Glutamatergic neuron (in vitro differentiated cells): ENCODE results near the gene CEP350. TPM values are rescaled to one million over a fixed set of nuclear protein-coding genes. Genes with fewer than 3 reads are reported as not detected.

Experiments
- DNase-seq: peaks from one replicate; pipeline ENCODE4 v3.0.0; 2022
- H3K27ac Mint-ChIP-seq: one replicate; pipeline ENCODE4 v1.8.0; 2020; ENCODE audit warnings: mild to moderate bottlenecking, mixed read lengths, inconsistent platforms; ENCODE audit not compliant: unreplicated experiment
- H3K27me3 Mint-ChIP-seq: one replicate; pipeline ENCODE4 v1.8.0; 2020; ENCODE audit warnings: mild to moderate bottlenecking, moderate library complexity, mixed read lengths, inconsistent platforms; ENCODE audit not compliant: unreplicated experiment
- H3K36me3 Mint-ChIP-seq: one replicate; pipeline ENCODE4 v1.8.0; 2020; ENCODE audit warnings: mild to moderate bottlenecking, mixed read lengths, inconsistent platforms; ENCODE audit not compliant: unreplicated experiment
- H3K4me1 Mint-ChIP-seq: one replicate; pipeline ENCODE4 v1.8.0; 2020; ENCODE audit warnings: mild to moderate bottlenecking, low read depth, mixed read lengths, inconsistent platforms; ENCODE audit not compliant: unreplicated experiment
- H3K4me3 Mint-ChIP-seq: one replicate; pipeline ENCODE4 v1.8.0; 2020; ENCODE audit warnings: mild to moderate bottlenecking, mixed read lengths, inconsistent platforms; ENCODE audit not compliant: unreplicated experiment
- H3K9me3 Mint-ChIP-seq: one replicate; pipeline ENCODE4 v1.8.0; 2020; ENCODE audit warnings: mild to moderate bottlenecking, moderate library complexity, mixed read lengths, inconsistent platforms; ENCODE audit not compliant: unreplicated experiment
- CTCF ChIP-seq: fragments of 200-600 bp; sonication (generic); IDR thresholded peaks from one replicate; pipeline ENCODE4 v1.5.0; 2021; ENCODE audit not compliant: partially characterized antibody, unreplicated experiment
- total RNA-seq: library from RNA; stranded (reverse); fragmentation: NEBNext Ultra II Directional; extraction: Animal tissue kit (Norgen Biotek cat#: 25700); gene quantifications from one replicate; pipeline ENCODE4 v1.2.1, GENCODE V29; 2021; ENCODE audit not compliant: unreplicated experiment

Gene CEP350
- total RNA-seq, 1 donor from 2014 or later, result 36.6 TPM

- Mint-ChIP-seq H3K27me3 (no peaks in the 10 kb centered on the region), H3K9me3 (peaks cover 3% of the 10 kb centered on the region), H3K36me3 (no peaks in the 10 kb centered on the region)
These were observed 11.9 kb downstream of the CEP350 start for GRCh38 chr1:179966551-179966950.

GRCh38 chr1:179968284-179968993 is 13.8 kb downstream of the CEP350 start:
- Mint-ChIP-seq H3K36me3 (no peaks in the 10 kb centered on the region), H3K4me3 (no peak overlapping the region), H3K27ac (no peak overlapping the region), H3K4me1 (peaks cover 1% of the 10 kb centered on the region), H3K27me3 (no peaks in the 10 kb centered on the region), H3K9me3 (peaks cover 1% of the 10 kb centered on the region)
- TF ChIP-seq CTCF, result no peak
- no peak for DNase-seq

More at GRCh38 chr1:179966551-179966950, 11.9 kb downstream of the CEP350 start:
- Mint-ChIP-seq H3K4me3 (no peak overlapping the region), H3K27ac (no peak overlapping the region), H3K4me1 (peaks cover 1% of the 10 kb centered on the region)
- no peak for TF ChIP-seq CTCF
- DNase-seq, result no peak

- no peak overlapping the region for H3K4me3 Mint-ChIP-seq
- peaks cover 1% of the 10 kb centered on the region for H3K4me1 Mint-ChIP-seq
- no peak for DNase-seq
- H3K27me3 Mint-ChIP-seq, result no peaks in the 10 kb centered on the region
- no peak overlapping the region for H3K27ac Mint-ChIP-seq
- no peak for TF ChIP-seq CTCF
- H3K36me3 Mint-ChIP-seq, result no peaks in the 10 kb centered on the region
- peaks cover 1% of the 10 kb centered on the region for H3K9me3 Mint-ChIP-seq
These were observed 14.6 kb downstream of the CEP350 start for GRCh38 chr1:179968994-179969919.

- no peak overlapping the region for H3K4me3 Mint-ChIP-seq
- H3K27me3 Mint-ChIP-seq, result no peaks in the 10 kb centered on the region
- TF ChIP-seq CTCF, result no peak
- H3K4me1 Mint-ChIP-seq, result peaks cover 1% of the 10 kb centered on the region
- H3K27ac Mint-ChIP-seq, result no peak overlapping the region
- no peak for DNase-seq
- H3K36me3 Mint-ChIP-seq, result no peaks in the 10 kb centered on the region
- peaks cover 1% of the 10 kb centered on the region for H3K9me3 Mint-ChIP-seq
These were observed 15.4 kb downstream of the CEP350 start for GRCh38 chr1:179969962-179970361.
